Stimulated activated CD4-positive, alpha-beta T cell treated with anti-CD3 and anti-CD28 coated beads, Interleukin-4, amount 100 ng/mL, for 24 hours (primary cell): ENCODE measurements around the gene GNG12.
A peak's percentile ranks its signal among the peaks of the same experiment; 100 is the strongest.
"Not testable (repeated sequence)": the region's sequence is repeated elsewhere in the genome, so short reads cannot be mapped to it uniquely, and the experiment has no call there.

Experiments used
- DNase-seq: peaks from one replicate; pipeline ENCODE4 v3.0.0-alpha.2; 2020

Gene GNG12

GRCh38 chr1:67749263-67749843 lies 83.9 kb downstream of the GNG12 start:
- DNase-seq: no peak

GRCh38 chr1:67748630-67749029 lies 84.6 kb downstream of the GNG12 start:
- DNase-seq: no peak

DNA sequence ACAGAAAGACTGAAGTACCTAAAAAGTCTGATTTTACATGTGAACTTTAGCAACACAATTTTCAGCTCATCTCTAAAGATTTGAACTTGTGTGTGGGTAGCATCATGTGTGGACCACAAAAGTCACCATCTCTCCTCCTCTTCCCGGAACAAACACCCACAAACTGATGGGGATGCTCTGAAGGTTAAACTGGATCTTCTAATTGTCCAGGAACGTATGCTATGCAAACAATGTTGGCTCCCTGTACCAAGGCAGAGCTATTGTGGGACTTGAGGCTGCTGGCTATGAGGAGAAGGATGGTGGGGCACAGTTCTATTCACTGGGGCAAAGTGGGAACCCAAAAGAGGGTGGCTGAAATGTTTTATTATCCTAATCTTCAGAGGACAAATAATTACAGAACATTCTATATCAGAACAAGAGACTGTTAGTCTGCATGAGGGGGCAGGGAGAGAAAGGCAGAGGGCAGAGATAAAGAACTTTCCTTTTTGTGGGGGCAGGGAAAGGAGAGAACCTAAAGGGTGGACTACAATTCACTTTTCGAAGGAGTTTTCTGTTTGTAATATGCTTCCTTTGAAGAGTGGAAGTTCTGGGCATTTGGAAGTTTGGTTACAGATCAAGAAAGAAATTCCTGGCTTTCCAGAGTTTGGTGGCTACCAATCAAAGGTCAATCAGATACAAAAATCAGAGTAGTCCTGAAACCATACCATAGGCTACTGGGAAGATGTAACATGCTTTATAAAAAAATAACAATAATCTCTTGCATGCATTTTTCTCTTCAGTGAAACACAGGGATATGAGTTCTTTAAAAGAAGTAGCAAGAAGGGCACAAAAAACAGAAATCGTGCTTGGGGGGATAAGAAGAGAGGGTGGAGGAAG lies 85.4 kb downstream of the GNG12 start:
- DNase-seq: no peak

DNA sequence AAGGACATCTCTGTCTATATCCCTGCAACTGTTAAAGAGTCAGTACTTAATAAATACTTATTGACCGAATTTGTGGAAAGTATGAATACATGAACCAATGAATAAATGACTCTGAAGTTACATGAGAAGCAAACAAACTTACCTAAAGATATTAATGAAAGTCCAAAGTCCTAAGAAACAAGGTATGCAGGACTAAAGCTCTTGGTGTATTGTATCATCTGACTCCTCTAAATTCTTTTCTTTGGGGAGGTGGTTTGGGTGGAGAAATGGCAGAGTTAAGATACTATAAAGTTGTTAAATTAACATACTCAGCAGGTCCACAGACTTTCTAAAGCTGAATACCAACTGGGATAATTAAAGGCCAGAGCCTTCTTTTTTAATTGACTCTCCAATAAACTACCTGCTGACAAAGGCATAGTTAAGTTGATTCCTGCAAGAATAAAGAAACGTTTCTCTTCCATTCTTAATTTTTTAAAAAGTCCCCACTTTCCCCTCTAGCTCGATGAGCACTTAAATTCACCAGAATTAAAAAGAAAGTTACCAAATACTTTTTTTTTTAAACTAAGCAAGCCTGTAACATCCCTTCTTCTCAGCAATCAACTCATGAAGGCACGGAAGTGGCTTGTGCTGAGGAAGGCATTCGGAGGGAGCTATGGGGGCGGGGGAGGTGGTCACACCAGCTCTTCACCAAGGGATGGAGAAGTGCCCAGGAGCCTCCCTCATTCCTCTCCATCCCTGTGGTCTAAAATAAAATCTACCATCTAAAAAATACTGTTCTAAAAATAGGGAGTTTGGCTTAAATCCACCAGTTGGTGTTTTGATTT lies 87.2 kb downstream of the GNG12 start:
- no peak for DNase-seq

DNA sequence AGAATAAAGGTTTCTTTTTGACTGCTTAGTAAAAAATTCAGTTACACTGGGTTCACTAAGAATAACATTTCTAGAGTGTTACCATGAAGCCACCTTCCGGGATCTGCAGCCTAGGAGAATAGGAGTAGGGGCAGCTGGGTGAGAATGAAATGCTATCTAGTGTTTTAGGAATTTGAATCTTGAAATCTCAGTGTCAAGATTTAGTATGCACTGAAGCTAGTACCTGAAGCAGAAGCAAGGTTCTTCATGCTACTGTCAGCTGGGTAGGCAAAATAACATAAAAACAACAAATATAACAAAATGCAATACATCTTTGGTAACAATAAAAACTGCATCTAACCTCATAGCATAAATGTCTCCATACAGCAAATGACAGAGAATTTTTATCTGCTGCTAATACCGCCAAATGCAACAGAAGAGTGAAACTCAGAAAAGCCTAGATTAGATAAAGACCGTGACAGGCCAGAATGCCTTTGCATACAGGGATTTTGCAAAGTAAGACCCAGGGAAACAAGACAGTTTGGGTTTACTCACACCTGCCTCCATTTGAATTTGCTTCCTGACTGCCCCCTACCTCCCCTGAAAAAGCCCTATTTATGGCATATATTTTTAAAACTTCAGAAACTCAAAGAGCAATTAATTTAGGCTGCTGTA lies 90.1 kb downstream of the GNG12 start:
- no peak for DNase-seq

DNA sequence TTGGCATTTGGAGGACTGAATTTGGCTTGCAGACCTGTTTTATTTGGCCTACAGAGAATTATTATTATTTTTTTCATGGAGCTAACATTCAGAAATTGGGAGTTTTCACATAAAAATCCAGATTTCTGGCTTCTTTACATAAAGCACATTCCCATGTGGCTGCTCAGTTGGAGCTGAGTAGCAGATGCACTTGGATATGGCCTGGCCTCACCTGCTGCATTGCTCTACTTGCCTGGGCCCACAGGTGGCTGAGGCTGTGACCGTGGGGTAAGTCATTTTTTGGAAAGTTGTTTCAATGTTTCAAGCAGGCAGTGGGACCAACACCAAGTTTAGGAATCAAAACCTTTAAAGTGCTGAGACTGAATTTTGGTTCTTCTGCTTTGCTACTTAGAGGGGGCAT lies 91.5 kb downstream of the GNG12 start:
- DNase-seq: no peak

DNA sequence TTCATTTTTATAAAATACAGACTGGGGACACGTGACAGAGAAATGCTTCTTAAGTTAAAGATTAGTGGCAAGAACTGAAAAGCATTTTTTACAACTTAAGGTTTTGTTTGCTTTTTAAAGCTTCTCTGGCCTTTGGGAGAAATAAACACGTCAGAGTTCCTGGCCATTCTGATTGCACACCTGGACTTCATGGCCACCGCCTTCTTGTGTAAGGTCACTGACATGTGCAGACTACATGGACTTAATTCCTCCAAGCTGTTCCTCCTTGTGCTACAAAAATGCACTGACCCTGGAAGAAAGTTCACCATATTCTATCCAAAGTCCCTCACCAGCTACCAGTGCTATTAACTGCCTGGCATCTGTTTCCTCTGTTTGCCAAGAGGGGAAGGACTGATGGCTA lies 92.1 kb downstream of the GNG12 start:
- no peak for DNase-seq

DNA sequence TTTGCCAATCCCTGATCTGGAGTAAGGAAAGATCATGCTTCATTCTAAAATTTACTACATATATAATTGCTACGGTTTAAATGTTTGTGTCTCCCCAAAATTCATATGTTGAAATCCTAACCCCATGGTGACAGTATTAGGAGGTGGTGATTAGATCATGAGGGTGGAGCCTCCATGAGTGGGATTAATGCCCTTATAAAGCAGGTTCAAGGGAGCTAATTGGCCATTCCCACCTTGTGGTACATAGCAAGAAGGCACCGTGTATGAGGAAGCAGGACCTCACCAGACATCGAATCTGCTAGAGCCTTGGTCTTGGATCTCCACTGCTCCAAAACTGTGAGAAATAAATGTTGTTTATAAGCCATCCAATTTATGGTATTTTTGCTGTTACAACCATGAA lies 92.7 kb downstream of the GNG12 start:
- no peak for DNase-seq

DNA sequence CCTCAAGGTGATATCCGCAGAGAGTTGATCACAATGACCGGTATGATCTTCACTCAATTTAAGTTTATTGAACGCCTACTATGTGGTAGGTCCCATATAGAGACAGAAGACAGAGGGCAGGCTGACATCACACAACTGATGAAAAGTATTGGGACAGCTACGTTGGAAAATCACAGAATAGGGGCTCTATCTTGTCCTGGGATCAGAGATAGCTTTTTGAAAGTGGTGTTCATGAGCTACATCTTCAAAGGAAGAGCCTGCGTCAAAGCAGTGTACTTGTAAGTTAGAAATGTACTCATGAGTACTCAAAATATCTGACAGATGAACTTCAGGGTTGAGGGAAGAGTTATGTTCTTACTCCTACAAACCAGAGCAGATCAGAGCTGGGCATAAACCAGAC lies 93.9 kb downstream of the GNG12 start:
- no peak for DNase-seq

GRCh38 chr1:67738401-67738800 lies 94.9 kb downstream of the GNG12 start:
- DNase-seq: no peak

GRCh38 chr1:67737875-67738274 lies 95.4 kb downstream of the GNG12 start:
- DNase-seq: no peak

- DNase-seq: no peak
Observed at GRCh38 chr1:67736750-67737149, 96.5 kb downstream of the GNG12 start.

GRCh38 chr1:67735806-67736627 lies 97.2 kb downstream of the GNG12 start:
- DNase-seq: peak; percentile 32

DNA sequence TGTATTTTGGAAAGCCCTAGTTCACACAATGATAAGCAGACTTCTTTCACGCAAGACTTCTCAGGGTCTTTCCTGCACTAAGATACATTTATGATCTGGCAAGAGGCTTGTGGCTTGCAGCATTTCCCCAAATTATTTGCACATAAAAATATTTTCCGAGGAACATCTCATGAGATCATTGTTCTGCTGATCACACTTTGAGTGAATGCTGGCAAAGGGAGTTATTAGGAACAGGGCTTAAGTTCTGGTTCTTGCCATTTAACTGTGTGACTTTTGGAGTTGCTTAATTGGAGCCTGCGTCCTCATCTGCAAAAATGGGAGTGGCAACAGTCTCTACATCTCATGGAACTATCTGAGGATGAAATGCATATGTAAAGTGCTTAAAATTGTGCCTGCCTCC lies 98.1 kb downstream of the GNG12 start:
- DNase-seq: no peak

DNA sequence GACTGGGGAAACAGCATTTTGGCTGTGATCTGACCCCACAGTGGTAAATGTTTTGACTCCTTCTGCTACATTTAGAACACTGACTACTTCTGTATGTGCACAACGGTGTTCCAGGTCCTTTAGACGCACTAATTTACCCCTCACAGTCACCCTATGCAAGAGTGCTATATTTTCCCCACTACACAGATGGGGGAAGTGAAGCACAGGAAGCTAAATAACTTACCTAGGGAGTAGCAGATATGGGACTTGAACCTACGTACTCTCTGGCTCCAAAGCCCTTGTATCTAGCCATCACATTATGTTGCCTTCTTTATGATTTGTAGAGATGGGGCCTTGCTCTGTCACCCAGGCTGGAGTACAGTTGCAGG lies 99.0 kb downstream of the GNG12 start:
- DNase-seq: no peak

- DNase-seq: no peak
Observed at GRCh38 chr1:67733681-67734322, 99.5 kb downstream of the GNG12 start.

- no peak for DNase-seq
Observed at GRCh38 chr1:67732750-67733151, 100.5 kb downstream of the GNG12 start.

DNA sequence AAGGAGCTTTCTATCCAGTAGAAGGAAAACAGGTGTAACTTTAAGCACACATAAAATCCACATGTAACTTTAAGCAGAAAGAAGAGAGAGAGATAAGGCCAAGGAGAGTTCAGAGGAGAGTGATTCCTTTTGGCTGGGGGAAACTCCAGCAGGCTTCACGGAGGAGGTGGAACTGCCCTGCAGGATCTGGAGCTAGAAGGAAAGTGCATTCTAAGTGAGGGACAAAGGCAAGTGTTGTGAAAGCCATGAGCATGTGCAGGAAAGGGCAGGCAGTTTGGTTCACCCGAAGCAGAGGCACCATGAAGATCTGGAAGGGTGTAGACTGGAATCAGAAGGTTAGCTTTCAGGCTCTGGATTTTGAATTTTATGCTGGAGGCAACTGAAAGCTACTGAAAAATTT lies 101.9 kb downstream of the GNG12 start:
- DNase-seq: no peak

- DNase-seq: not testable (repeated sequence)
Observed at GRCh38 chr1:67730312-67730711, 103.0 kb downstream of the GNG12 start.

GRCh38 chr1:67729872-67730271 lies 103.4 kb downstream of the GNG12 start:
- no peak for DNase-seq

- no peak for DNase-seq
Observed at GRCh38 chr1:67726224-67726623, 107.0 kb downstream of the GNG12 start.
